ENCODE results near the gene PHF21A.

The PHF21A gene

GRCh38 chr11:45927684-45928413 is 193.4 kb downstream of the PHF21A start:
- H3K4me3 ChIP-seq, result no peak overlapping the region
- H3K27ac ChIP-seq, result no peak overlapping the region
- H3K36me3 ChIP-seq (ENCODE audit: insufficient read depth, low read length), result peaks cover 2% of the 10 kb centered on the region; the same call in 1 of the 2 replicates
- H3K9ac ChIP-seq (ENCODE audit: insufficient read length), result no peak overlapping the region
- H3K9me3 ChIP-seq (ENCODE audit: low read depth, low read length), result no peaks in the 10 kb centered on the region
- TF ChIP-seq POLR2AphosphoS5 (IDR thresholded peaks at IDR 0.05; ENCODE audit: borderline replicate concordance, low read depth, low read length) (no peak), EZH2 (IDR thresholded peaks at IDR 0.05) (no peak), FOXP2 (optimal IDR thresholded peaks at IDR 0.05; ENCODE audit: control extremely low read depth, extremely low read length, insufficient read depth) (no peak)
- DNase-seq (ENCODE audit: low read depth, low spot score), result no peak

DNA sequence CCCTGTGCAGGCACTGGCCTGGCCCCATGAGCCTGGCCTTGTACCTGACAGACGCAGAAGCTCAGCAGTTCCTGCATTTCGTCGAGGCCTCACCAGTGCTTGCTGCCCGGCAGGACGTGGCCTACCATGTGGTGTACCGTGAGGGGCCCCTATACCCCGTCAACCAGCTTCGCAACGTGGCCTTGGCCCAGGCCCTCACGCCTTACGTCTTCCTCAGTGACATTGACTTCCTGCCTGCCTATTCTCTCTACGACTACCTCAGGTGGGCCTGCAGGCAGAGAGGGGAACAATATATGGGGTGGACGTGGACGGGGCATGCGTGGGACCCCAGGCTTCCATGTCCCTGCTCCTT is 193.9 kb downstream of the PHF21A start:
- H3K9ac ChIP-seq (ENCODE audit: insufficient read length), result no peak overlapping the region
- H3K27ac ChIP-seq, result no peak overlapping the region
- no peak for DNase-seq (ENCODE audit: low read depth, low spot score)
- H3K36me3 ChIP-seq (ENCODE audit: insufficient read depth, low read length), result peaks cover 2% of the 10 kb centered on the region; the same call in 1 of the 2 replicates
- H3K9me3 ChIP-seq (ENCODE audit: low read depth, low read length), result no peaks in the 10 kb centered on the region
- TF ChIP-seq POLR2AphosphoS5 (IDR thresholded peaks at IDR 0.05; ENCODE audit: borderline replicate concordance, low read depth, low read length), result no peak
- TF ChIP-seq FOXP2 (optimal IDR thresholded peaks at IDR 0.05; ENCODE audit: control extremely low read depth, extremely low read length, insufficient read depth), result no peak
- no peak for TF ChIP-seq EZH2 (IDR thresholded peaks at IDR 0.05)
- no peak overlapping the region for H3K4me3 ChIP-seq

DNA sequence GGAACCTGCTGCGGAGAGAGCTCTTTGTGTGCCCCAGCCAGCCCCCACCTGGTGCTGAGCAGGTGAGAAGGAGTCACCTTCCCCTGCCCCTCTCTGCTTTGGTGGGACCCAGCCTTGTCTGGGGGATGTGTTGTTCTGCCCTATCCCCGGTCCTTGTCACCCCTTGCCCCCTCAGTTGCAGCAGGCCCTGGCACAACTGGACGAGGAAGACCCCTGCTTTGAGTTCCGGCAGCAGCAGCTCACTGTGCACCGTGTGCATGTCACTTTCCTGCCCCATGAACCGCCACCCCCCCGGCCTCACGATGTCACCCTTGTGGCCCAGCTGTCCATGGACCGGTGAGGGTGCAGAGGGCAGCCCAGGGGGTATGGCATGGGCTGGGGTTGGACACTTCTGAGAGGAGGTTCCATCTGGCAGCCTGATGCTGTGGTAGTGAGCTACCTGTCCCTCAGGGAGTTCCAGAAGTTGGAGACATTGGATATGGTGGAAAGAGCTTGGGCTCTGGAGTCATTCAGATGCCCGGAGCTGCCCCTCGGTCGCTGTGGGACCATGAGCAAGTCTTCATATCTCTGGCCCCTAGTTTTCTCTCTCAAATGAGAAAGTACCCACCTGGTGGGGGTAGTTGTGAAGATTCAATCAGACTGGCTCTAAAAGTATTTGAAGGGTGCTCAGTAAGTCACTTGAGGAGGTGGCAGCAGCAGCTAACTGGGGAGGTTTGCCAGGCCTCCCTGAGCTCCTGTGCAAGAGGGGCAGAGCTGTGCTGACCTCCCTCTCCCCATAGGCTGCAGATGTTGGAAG is 194.5 kb downstream of the PHF21A start:
- Histone ChIP-seq H3K36me3 (ENCODE audit: insufficient read depth, low read length) (no peaks in the 10 kb centered on the region; the same call in 1 of the 2 replicates), H3K9me3 (ENCODE audit: low read depth, low read length) (no peaks in the 10 kb centered on the region), H3K9ac (ENCODE audit: insufficient read length) (no peak overlapping the region), H3K4me3 (no peak overlapping the region), H3K27ac (no peak overlapping the region)
- TF ChIP-seq POLR2AphosphoS5 (IDR thresholded peaks at IDR 0.05; ENCODE audit: borderline replicate concordance, low read depth, low read length), result no peak
- no peak for TF ChIP-seq FOXP2 (optimal IDR thresholded peaks at IDR 0.05; ENCODE audit: control extremely low read depth, extremely low read length, insufficient read depth)
- TF ChIP-seq EZH2 (IDR thresholded peaks at IDR 0.05), result no peak
- no peak for DNase-seq (ENCODE audit: low read depth, low spot score)

DNA sequence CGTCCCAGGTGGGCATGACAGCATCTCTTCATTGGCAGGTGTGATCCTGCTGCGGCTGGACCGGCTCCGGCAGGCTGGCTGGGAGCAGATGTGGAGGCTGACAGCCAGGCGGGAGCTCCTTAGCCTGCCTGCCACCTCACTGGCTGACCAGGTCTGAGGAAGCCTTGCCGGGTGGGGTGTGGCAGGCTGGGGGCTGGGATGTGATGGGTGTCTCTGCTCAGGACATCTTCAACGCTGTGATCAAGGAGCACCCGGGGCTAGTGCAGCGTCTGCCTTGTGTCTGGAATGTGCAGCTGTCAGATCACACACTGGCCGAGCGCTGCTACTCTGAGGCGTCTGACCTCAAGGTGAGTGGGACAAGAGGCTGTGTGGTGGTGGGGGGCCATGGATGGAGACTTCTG is 195.3 kb downstream of the PHF21A start:
- DNase-seq (ENCODE audit: low read depth, low spot score), result no peak

GRCh38 chr11:45925550-45925949 is 195.7 kb downstream of the PHF21A start:
- H3K27ac ChIP-seq, result no peak overlapping the region

More for the DNA sequence above, 195.3 kb downstream of the PHF21A start:
- Histone ChIP-seq H3K9ac (ENCODE audit: insufficient read length) (no peak overlapping the region), H3K4me3 (no peak overlapping the region), H3K36me3 (ENCODE audit: insufficient read depth, low read length) (no peaks in the 10 kb centered on the region), H3K9me3 (ENCODE audit: low read depth, low read length) (no peaks in the 10 kb centered on the region), H3K27ac (no peak overlapping the region)
- TF ChIP-seq FOXP2 (optimal IDR thresholded peaks at IDR 0.05; ENCODE audit: control extremely low read depth, extremely low read length, insufficient read depth), result no peak
- TF ChIP-seq POLR2AphosphoS5 (IDR thresholded peaks at IDR 0.05; ENCODE audit: borderline replicate concordance, low read depth, low read length), result no peak
- no peak for TF ChIP-seq EZH2 (IDR thresholded peaks at IDR 0.05)

GRCh38 chr11:45924927-45925326 is 196.3 kb downstream of the PHF21A start:
- no peak overlapping the region for H3K9ac ChIP-seq (ENCODE audit: insufficient read length)
- no peaks in the 10 kb centered on the region for H3K36me3 ChIP-seq (ENCODE audit: insufficient read depth, low read length)
- H3K4me3 ChIP-seq, result no peak overlapping the region
- no peaks in the 10 kb centered on the region for H3K9me3 ChIP-seq (ENCODE audit: low read depth, low read length)
- no peak for DNase-seq (ENCODE audit: low read depth, low spot score)
- TF ChIP-seq FOXP2 (optimal IDR thresholded peaks at IDR 0.05; ENCODE audit: control extremely low read depth, extremely low read length, insufficient read depth) (no peak), POLR2AphosphoS5 (IDR thresholded peaks at IDR 0.05; ENCODE audit: borderline replicate concordance, low read depth, low read length) (no peak), EZH2 (IDR thresholded peaks at IDR 0.05) (no peak)
- no peak overlapping the region for H3K27ac ChIP-seq

More at GRCh38 chr11:45925550-45925949, 195.7 kb downstream of the PHF21A start:
- Histone ChIP-seq H3K4me3 (no peak overlapping the region), H3K9ac (ENCODE audit: insufficient read length) (no peak overlapping the region), H3K9me3 (ENCODE audit: low read depth, low read length) (no peaks in the 10 kb centered on the region), H3K36me3 (ENCODE audit: insufficient read depth, low read length) (no peaks in the 10 kb centered on the region)
- TF ChIP-seq FOXP2 (optimal IDR thresholded peaks at IDR 0.05; ENCODE audit: control extremely low read depth, extremely low read length, insufficient read depth) (no peak), POLR2AphosphoS5 (IDR thresholded peaks at IDR 0.05; ENCODE audit: borderline replicate concordance, low read depth, low read length) (no peak), EZH2 (IDR thresholded peaks at IDR 0.05) (no peak)
- no peak for DNase-seq (ENCODE audit: low read depth, low spot score)

GRCh38 chr11:45924036-45924915 is 197.0 kb downstream of the PHF21A start:
- no peaks in the 10 kb centered on the region for H3K36me3 ChIP-seq (ENCODE audit: insufficient read depth, low read length)
- no peak overlapping the region for H3K27ac ChIP-seq
- H3K9me3 ChIP-seq (ENCODE audit: low read depth, low read length), result no peaks in the 10 kb centered on the region
- TF ChIP-seq FOXP2 (optimal IDR thresholded peaks at IDR 0.05; ENCODE audit: control extremely low read depth, extremely low read length, insufficient read depth) (no peak), POLR2AphosphoS5 (IDR thresholded peaks at IDR 0.05; ENCODE audit: borderline replicate concordance, low read depth, low read length) (no peak), EZH2 (IDR thresholded peaks at IDR 0.05) (no peak)
- no peak overlapping the region for H3K4me3 ChIP-seq
- DNase-seq (ENCODE audit: low read depth, low spot score), result no peak
- H3K9ac ChIP-seq (ENCODE audit: insufficient read length), result no peak overlapping the region
